ENCODE results near the gene SMG9.

Gene SMG9

DNA sequence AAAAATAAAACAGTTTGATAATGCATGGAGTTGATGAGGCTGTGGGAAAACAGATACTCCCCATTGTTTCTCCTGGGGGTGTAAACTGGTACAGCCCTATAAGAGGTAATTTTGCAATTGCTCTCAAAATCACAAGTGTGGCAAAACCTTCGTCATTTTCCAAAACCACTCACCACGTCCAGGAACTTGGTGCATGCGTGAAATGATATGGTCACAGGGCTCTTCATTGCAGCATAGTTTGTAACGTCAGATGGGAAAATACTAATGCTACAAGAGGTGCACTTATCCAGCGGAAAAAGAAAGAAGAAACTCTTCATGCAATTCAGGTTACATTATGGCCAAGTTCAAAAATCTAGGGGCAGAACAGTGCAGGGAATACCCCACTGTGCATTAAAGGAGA lies 72.9 kb downstream of the SMG9 start:
- no peak overlapping the region for H3K4me3 ChIP-seq (ENCODE audit: low read length)
- no peak for DNase-seq (ENCODE audit: low read depth, low spot score)

DNA sequence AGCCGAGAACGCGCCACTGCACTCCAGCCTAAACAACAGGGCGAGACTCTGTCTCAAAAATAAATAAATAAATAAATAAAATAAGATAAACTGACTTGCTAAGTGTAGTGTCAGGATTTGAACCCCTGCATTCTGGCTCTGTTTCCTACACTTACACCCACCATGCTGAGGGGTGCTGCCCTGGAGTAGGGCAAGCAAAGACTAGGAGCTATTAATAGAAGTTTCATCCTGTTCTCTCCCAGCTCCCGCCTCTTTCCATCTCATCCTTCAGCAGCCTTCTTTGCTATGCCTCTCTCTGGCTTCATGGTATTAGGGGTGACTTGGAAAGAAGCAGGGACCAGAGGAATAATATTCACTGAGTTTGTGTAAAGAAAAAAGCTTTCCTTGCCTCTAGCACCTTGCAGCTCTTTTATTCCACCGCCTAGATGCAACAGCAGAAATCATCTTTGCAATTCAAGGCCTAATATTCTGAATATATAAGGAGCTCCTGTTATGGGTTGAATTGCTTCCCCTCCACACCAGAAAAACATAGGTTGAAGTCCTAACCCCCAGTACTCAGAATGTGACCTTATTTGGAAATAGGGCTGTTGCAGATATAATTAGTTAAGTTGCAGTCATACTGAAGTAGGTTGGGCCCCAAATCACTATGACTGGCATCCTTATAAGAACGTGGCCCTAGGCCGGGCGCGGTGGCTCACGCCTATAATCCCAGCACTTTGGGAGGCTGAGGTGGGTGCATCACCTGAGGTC lies 76.1 kb downstream of the SMG9 start:
- DNase-seq (ENCODE audit: low read depth, low spot score), result no peak
- no peak overlapping the region for H3K4me3 ChIP-seq (ENCODE audit: low read length)
